GM21737 (cell line): ENCODE data around the gene CPNE4.
"Not testable (repeated sequence)": the region's sequence is repeated elsewhere in the genome, so short reads cannot be mapped to it uniquely, and the experiment has no call there.

Experiments used
- ATAC-seq: cut with Tn5 transposase; IDR thresholded peaks from one replicate; pipeline ENCODE4 v1.9.1; 2021; ENCODE audit warnings: mild to moderate bottlenecking, moderate library complexity; ENCODE audit not compliant: unreplicated experiment

The CPNE4 gene

DNA sequence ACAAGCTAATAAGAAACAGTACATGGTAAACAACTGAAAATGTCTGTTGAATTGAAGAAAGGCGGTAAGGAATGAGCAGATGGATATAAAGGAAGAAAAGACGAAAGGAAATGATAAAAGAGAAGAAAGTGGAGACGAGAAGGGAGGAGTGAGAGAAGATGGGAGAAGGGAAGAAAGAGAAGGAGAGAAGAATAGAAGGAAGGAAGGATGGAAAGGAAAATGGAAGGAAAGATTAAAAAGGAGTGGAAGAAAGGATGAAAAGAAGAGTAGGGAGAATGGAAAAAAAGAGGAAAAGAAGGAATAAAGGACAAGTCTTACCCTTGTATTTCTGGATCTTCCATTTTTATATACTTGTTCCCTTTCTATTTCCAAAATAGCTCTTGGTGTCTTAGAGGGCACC lies 17.7 kb downstream of the CPNE4 start:
- ATAC-seq = no peak

DNA sequence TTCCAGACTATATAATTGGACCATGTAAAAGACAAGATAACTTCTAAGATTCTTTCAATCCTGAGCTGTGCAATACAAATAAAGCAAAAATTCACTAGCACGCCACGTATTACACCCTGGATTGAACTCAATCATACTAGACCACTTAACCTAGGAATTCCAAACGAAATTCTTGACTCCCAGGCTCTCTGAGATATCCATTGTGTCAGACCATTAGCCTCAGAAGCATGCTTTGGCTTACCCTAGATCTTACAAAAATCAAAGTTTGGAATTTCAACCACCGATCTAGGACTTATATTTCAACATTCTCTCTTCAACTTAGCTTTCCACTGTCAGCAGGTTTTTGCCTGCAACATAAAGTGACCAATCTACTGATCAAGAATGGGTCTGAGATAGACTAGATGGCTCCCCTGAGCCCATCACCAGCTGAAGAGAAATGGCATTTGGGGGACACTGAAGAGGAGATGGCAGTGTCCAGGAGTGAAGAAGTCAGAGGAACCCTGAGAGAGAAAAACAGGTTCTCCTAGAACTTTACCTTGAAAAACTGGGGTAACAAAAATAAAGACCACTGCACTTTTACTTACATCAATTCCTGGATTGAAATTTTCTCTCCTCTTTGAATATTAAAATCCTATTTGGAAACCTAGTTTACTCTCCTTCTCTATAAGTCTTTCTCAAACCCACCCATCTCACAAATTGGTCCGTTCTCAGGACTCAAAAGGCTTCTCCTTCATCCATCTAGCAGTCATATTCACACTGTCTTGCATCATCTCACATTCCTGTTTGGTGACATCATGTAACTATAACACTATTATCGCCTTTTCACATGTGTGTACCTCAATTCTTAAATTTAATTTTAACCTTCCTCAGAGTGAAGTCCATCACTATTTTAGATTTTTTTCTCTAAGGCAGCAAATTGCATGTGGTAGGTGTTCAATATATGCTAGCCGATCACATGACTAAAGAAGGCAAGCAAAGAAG lies 18.5 kb downstream of the CPNE4 start:
- ATAC-seq = no peak

DNA sequence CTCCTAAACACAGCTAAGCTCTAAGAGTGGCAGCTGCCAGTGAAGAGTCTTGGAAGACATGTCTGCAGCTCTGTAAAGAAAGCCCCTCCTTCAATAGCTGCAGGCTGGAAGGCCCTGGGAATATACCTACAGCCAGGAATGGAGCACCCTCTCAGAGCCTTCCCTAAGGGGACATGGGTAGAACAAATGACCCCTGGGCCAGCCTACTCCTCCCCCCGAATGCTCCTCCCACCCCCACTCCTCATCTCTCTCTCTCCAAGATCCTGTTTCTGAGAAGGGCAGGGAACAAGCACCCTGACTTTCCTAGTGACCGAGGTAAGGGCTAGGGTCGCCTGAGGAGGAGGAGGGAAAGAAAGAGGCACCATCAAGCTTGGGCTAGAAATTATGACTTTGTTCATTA lies 20.7 kb downstream of the CPNE4 start:
- no peak for ATAC-seq

DNA sequence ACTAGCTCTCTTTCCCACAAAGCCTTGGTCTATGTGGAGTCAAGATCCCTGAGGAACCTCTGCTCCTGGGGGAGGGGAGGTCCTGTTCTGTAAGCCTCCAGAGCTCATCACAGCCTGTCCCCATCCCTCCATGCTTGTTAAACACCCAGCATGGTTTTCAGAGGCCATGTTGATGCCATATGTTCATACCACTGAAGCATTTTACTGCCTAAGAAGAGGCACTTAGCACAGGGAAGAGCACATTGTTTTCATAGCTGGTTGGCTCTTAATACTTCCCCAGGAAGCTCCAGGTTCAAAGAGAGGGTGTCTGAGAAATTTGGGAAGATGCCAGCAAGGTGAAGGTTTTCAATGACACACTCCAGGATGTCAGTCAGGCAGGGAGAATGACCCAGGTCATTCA lies 25.6 kb downstream of the CPNE4 start:
- no peak for ATAC-seq

DNA sequence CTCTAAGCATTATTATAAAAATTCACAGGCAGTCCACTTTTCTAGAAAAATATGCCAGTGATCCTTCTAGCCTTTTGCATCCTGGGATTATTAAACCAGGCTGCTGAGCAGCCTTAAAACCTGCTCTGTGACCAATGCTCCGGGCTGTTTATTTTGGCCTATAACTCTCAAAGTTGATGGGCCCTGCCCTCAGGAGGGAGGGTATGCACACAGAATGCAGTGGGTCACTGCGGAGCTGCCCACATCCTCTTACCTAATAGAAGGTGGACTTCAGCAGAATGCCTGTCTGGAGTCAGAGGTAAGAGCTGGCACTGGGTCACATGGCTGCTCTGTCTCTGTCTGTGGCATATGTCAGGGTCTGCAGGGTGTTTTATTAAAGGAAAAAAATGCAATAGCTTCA lies 26.0 kb downstream of the CPNE4 start:
- ATAC-seq = no peak

DNA sequence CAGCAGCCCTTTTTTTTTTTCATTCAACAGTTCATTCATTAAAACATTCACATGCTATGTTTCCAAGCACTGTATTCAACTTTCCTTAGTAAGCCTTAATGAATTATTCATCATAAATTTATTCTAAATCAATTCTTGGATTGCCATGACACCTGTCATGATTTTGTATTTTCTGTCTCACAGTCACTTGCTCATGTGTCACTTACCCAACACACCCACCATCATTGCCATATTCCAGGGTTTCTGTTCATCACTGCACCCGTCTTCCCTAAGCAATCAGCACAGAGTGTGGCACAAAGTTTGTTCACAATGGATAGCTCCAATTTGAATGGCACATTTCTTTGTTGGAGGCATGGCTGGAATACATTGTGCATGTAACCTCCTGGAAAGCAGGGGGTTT lies 27.2 kb downstream of the CPNE4 start:
- ATAC-seq = no peak

DNA sequence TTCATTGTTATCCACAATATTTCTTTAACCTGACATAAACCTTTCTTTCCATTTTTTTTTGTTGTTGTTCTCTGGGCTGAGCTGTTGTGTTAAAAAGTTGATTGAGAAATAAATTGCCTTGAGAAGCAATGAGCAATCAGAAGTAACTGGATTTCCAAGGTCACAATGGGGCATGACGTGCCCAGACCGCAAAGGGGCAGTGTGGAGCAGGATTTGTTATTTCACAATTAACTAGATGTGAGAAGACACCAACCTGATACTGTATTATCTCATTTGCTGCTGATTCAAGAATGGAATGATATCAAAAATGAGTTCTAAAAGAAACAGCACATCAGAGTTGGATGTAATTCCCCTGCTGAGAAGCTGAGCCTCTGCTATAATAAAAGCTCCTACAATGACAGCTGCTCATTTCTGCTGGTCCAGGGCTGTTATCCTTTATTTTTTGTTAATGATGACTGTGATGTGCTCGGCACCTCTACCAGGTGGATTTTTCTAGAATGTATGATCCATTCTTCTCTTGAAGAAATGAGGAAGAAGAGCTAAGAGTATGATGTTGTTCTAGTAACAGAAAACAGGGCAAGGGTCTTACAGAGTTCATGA lies 28.1 kb downstream of the CPNE4 start:
- ATAC-seq = no peak

DNA sequence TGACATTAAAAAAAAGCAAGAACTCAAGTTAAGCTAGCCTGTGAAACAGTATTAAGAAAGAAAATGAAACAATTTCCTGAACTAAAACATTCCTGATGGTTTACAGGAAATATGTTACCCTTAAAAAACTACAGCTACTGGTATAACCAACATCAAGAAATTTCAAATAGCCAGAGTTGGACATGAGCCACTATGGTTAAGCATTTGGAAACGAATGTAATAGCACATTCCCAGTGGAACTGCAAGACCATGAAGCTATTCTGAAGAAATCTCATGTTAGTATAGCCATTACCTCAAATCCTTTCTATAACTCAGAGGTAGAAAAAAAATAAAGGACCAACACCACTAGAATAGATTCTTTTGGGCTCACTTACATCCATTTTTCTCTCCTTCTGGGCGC lies 30.2 kb downstream of the CPNE4 start:
- ATAC-seq = no peak

DNA sequence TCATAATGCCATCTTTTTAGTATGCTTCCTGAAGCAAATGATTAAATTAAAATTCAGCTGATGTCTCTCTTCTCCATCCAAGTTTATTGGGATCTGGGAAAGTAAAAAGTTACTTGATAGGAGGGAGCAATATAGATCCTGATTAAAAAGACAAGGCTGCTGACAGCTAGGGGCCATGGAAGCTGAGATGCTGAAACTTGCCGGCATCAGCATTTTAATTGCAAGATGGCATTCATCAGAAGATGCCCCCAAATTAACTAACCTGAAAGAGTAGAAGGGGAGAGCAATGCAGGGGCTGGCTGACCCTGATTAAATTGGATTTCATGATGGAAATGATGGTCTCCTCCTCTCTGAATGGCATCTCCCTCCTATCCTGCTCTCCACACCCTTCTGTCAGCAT lies 31.1 kb downstream of the CPNE4 start:
- no peak for ATAC-seq

DNA sequence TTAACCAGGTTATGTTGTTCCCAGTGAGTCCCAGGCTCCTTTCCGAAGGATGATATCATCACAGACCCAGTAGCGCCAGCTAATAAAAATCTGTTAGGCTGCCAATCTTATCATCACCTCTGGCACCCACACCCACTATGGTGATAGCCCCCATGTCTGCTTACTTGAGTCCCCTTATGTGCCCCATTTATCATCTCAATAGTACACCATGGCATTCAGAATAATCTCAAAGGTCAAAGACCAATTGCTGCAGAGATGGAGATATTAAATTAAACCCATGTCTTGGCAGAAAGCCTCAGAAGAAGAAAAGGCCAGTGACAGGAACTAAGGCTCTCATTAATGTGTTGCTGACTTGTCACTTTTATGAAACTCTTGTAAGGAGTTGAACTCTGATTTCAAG lies 32.8 kb downstream of the CPNE4 start:
- ATAC-seq = no peak

DNA sequence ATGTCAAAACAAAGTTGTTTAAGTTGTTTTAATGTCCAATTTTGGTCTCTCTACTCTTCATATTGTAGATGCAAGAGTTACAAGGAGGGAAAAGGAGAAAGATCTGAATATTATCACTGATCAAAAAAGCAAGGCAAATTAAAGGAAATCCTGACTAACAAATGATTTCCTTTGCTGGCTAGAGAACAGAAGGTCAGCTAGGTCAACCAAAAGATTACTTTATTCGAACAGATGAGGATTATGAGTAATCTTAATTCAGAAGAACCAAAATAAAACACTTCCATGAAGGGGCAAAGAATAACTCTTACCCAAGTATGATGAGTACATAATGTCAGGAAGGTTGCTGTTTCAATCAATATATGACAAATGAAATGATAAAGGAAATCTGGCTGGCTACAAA lies 33.8 kb downstream of the CPNE4 start:
- no peak for ATAC-seq

DNA sequence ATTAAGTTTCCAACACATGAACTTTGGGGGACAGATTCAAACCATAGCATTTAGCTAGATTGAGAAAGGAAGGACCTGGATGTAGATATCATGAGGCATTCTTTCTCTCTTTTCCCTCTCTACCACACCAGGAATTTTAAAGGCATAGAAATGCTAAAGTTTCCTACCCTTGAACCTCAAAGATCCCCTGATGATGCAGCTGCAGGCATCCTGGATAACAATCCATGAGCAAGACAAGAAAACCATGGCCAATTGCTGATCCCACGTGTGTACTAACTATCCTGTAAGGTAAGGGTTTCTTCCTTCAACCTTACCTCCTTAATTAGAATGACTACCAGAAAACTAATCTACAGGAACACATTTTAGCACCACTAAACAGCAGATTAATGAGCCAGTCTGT lies 36.8 kb downstream of the CPNE4 start:
- no peak for ATAC-seq

DNA sequence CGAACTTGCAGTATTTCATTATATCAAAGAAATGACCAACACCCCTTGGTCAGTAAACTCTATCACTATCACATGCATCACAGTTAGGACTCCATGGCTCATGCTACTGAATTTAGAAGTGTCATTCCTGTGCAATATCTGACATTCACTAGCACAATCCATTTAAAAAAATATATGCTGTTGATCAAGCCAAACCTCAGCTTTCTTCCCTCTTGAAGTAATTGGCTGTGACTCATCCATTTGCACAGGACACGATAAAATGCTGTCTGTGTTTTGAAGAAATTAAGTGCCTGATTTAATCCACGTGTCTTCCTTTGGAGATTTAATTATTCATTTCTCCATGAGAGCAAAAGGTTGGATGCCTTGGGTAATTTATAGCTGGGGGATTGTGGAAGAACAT lies 38.9 kb downstream of the CPNE4 start:
- ATAC-seq = no peak

DNA sequence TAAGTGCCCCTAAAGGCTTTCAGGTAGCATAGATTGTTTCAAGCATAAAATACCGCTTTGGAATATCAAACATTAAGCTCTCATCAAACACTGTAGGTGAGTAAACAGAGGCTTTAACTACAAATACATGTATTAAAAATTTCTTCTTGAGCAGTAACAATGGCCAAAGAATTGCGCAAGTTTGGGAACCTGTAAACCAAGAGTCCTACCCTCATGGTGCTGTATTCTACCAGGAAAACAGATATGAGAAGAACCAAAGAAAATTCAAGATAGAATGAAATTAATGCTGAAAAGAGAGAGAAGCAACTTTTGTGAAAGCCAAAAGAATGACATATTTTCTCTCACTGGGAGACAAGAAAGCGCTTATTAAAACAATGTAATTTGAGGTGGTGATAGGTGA lies 45.5 kb downstream of the CPNE4 start:
- ATAC-seq = no peak

DNA sequence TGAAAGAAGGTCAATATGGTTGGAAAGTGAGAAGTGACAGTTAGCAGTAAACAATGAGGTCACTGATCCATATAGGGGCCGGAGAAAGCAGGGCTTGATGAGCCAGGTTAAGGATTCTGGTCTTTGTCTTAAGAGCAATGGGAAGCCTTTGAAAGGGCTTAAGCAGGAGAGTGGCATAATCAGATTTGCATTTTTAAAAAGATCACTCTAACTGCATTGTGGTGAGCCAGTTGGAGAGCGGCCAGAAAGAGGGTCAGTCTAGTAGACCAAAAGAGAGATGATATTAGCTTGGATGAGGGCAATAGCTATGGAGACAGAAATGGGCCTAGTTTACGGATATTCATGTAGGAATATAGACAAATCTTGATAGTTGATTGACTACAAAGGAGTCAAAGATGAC lies 46.6 kb downstream of the CPNE4 start:
- ATAC-seq = no peak

DNA sequence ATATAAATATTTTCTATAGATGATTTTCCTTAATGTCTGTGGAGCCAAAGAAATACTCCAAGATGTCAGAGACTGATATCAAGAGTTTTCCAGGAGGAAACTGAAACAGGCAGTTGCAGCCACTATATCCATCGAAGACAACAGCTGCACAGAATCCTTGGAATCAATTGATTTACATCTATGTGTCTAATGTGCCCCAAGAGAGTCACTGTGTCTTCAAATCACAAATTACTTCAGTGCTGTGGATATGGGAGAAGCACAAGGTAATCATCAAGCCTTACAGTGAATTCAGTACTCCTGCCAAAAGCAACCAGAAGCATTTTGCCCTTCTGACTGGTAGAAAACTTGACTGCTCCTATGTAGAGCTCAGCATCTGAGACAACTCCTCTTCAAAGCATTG lies 51.1 kb downstream of the CPNE4 start:
- no peak for ATAC-seq

DNA sequence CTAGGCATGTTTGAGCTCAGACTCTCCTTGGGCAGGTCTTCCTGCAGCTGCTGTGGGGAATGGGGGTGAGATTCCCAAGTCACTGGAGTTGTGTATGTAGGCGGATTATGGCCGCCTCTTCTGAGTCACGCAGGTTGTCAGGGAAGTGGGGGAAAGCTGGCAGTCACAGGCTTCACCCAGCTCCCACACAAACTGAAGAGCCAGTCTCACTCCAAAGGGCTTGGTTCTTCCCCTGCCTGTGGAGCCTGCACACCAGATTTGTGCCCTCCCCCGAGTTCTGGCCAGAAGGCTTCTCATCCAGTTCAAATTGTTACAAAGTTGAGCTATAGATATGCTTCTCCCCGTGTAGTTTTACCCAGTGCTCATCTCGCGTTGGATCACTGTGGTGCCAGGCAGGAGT lies 53.5 kb downstream of the CPNE4 start:
- ATAC-seq = no peak

DNA sequence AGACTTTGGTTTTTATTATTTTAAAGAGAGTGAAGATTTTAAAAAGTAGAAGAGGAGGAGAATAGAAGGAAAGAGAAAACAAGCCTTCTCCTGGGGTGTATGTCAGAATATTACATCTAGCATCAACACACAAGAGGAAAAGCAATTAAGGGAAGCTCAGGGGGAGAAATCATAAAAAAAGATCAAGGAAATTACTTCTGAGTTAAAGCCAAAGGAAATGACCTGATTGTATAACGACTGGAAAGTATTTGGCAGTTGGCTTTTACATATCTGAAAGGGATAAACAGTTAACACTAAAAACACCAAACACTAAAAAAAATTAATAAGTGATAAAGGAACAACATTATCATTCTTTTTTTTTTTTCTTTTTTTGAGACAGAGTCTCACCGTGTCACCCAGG lies 58.4 kb downstream of the CPNE4 start:
- no peak for ATAC-seq

DNA sequence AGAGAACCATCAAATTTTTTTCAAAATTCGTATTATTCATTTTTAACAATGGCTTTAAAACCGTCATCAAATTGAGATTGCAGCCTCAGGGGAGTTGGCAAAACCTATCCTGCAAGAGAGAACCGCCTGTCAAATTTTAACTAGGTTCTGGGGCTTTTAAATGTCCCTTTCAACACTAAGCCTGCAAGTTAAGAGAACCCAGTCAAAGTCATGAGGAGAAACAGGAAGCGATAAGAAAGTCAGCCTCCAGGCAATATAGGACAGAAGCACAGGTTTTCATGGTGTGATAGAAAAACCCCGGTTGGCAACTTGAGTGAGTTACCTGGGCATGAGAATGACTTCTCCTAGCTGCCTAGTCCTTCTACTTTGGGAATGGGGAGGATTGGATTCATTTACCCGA lies 59.8 kb downstream of the CPNE4 start:
- ATAC-seq = no peak

DNA sequence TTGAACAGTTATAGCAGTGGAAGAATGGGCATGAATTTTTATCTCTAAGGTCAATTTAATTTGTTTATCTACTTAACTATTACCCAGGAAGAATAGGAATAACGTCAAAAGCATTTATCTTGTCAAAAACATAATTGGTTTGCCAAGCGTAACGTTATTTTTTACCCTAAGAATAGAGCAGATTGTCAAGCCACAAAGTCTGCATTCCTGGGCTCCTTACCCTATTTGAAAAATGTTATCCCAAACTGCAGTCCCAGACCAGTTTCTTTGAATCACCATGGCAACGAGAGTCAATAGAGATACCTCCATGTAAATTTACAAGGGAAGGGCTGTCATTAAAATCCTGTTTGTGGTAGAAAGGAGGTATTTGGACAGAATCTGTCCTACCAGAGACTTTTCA lies 61.1 kb downstream of the CPNE4 start:
- no peak for ATAC-seq

DNA sequence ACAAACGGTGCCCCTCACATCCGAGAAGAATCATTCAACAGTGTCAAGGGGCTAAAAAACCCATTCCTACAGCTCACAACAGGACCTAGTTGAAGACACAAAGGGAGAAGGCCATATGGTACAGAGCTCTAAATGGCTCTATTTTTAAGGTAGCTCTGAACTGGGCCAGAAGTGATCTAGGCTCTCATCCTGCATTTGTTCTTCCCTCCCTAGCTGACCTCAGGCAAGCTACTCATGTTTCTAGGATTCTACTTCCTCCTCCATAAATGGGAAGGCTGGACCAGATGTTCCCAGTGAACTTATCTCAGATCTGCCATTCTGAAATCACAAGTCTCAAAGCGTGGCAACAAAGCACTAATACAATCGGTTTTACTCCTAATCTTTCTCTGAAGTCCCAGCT lies 62.3 kb downstream of the CPNE4 start:
- ATAC-seq = no peak

DNA sequence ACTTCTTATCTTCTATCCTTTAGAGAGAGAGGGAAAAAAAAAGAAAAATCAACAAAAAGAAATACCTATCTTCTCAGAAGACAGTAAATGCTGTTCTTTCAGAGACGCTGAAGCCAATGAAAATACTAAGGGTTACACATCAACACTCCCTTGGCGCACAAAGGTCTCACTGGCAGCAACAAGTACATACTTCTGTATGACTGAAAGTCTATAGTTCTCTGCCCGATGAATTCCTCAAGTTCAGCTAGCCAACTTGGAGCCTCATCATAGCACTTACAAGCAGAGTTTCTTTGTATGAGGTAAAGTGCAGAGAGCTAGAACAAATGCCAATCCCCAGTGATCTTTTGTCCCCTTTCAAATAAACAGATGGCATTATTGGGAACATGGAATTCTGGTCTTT lies 62.7 kb downstream of the CPNE4 start:
- ATAC-seq = no peak

DNA sequence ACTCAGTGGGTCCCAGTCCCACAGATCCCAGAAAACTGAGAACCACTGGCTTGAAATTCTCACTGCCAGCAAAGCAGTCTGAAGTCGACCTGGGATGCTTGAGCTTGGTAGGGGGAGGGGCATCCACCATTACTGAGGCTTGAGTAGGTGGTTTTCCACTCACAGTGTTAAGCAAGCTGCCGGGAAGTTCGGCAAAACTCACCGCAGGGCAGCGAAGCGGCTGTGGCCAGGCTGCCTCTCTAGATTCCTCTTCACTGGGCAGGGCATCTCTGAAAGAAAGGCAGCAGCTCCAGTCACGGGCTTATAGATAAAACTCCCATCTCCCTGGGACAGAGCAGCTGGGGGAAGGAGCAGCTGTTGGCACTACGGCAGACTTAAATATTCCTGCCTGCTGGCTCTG lies 71.4 kb downstream of the CPNE4 start:
- not testable (repeated sequence) for ATAC-seq
